Ovary (tissue), 9 donors: ENCODE results near the gene OPCML. TPM values are rescaled to one million over a fixed set of nuclear protein-coding genes. Genes with fewer than 3 reads are reported as not detected.

ENCODE experiments used
- DNase-seq, 5 donors: peaks; one replicate each; pipeline ENCODE4 v3.0.0-alpha.2; 2019 to 2020
- H3K27ac ChIP-seq, 2 donors: fragments of 200-600 bp; one replicate each; pipeline versions ENCODE4 v1.5.1 to v1.8.0; 2019 to 2022
- H3K27me3 ChIP-seq: fragments of 200-600 bp; one replicate; pipeline ENCODE4 v1.8.0; 2022
- H3K36me3 ChIP-seq: fragments of 200-600 bp; sonication (generic); one replicate; pipeline ENCODE4 v1.5.1; 2019
- H3K4me1 ChIP-seq: one replicate; pipeline ENCODE4 v1.8.1; 2013; ENCODE audit warnings: mild to moderate bottlenecking, moderate library complexity; ENCODE audit not compliant: insufficient read depth
- H3K4me3 ChIP-seq: fragments of 200-600 bp; sonication (generic); one replicate; pipeline ENCODE4 v1.5.1; 2017
- H3K9me3 ChIP-seq, 2 donors: fragments of 200-600 bp in 1 of 2; sonication (generic) in 1 of 2; one replicate each; pipeline versions ENCODE4 v1.5.1 to v1.8.1; 2013 to 2019; ENCODE audit warnings: mild to moderate bottlenecking in 1 of 2, moderate library complexity in 1 of 2
- EP300 ChIP-seq: sonication (generic); formaldehyde crosslinking; IDR thresholded peaks from one replicate; pipeline ENCODE4 v1.6.1; 2017; ENCODE audit warnings: antibody characterized with exemption
- POLR2A ChIP-seq: fragments of 450-650 bp; IDR thresholded peaks from one replicate; pipeline ENCODE4 v1.6.1; 2017; ENCODE audit warnings: antibody characterized with exemption, mild to moderate bottlenecking, moderate library complexity
- WGBS, 3 donors: extraction: QIAGEN DNeasy Blood & Tissue Kit in 1 of 3; methylation state at CpG; one replicate each; pipeline versions ENCODE4 v1.1.5 to v1.1.7; 2013 to 2017; 5-methylcytosine and 5-hydroxymethylcytosine counted together
- intact Hi-C, 4 donors: fragments of 100-400 bp; cut with DNase I; formaldehyde crosslinking; loops; one replicate each; pipeline versions ENCODE4 v1.11.0 to v1.15.1; 2022 to 2023
- polyA plus RNA-seq, 2 donors: library from polyadenylated mRNA; stranded (reverse); fragments of 200-250 nt in 1 of 2; fragments of 350-450 nt in 1 of 2; fragmentation: Illumina TruSeq in 1 of 2; extraction: RNeasy Lipid Tissue Mini Kit (QIAGEN cat#74804) in 1 of 2; gene quantifications; one replicate each; pipeline ENCODE4 v1.2.3, GENCODE V29; 2013 to 2014
- total RNA-seq, 7 donors: library from RNA; depleted of rRNA in 2 of 7; stranded (reverse); fragments of >200 nt in 2 of 7; fragmentation: NEBNext Ultra II Directional in 3 of 7; extraction: Animal tissue kit (Norgen Biotek cat#: 25700) in 3 of 7; gene quantifications; one replicate each; pipeline versions ENCODE4 v1.1.0 to v1.2.4, GENCODE V29; 2016 to 2023
- TF ChIP-seq, protein P1 (sequence below), 3 donors: fragments of 450-650 bp in 2 of 3; fragments of 200-600 bp in 1 of 3; IDR thresholded peaks; one replicate each; pipeline versions ENCODE4 v1.5.1 to v1.8.0; 2016 to 2022; ENCODE audit warnings: antibody characterized with exemption in 3 of 3, mild to moderate bottlenecking in 1 of 3
- donor health status: DM: no; HTN: no; CAD: no; lungs with moderate emphysema.
- donor health status: DM: no; HTN: no; CAD: no.
- donor health status: Bipolar disorder and iron deficiency.
- donor health status: DM: yes; HTN: yes; CAD: no.
- donor health status: DM: no; HTN: no; CAD: no.
- donor health status: DM: yes; HTN: yes; CAD: no.

The OPCML gene
- total and polyA plus RNA-seq, 9 donors, result under 0.01 to 2.8 (median 0.32) TPM; not detected in 2

DNA sequence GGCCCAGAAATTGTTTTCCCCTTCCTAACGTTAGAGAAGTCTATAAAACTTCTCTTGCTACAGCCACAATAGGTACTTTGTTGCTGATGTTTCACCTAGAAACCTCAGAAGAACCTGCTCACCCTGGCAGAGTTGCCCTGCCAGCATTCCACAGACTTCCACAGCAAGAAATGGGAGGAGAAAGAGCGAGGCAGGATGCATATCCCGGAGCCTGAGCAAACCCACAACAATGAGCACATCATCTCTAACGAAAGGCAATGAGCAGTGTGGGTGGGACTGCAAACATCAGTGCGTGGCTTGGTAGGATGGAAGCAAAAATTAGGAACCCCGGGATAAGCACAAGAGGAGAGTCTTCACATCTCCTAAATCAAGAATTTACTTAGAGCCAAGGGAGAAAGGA lies 892.3 kb downstream of the OPCML start:
- no peak for DNase-seq
- WGBS, 3 donors, result 70 to 77% (median 70%) methylated on average over 6 of the region's 6 CpGs
- intact Hi-C loops, result no loop called here
- Histone ChIP-seq H3K27ac (no peak overlapping the region), H3K9me3 (no peaks in the 10 kb centered on the region), H3K4me1 (no peaks in the 10 kb centered on the region), H3K27me3 (no peaks in the 10 kb centered on the region), H3K4me3 (no peak overlapping the region), H3K36me3 (no peaks in the 10 kb centered on the region)
- TF ChIP-seq EP300 (no peak), POLR2A (no peak)
- TF ChIP-seq, protein P1, sequence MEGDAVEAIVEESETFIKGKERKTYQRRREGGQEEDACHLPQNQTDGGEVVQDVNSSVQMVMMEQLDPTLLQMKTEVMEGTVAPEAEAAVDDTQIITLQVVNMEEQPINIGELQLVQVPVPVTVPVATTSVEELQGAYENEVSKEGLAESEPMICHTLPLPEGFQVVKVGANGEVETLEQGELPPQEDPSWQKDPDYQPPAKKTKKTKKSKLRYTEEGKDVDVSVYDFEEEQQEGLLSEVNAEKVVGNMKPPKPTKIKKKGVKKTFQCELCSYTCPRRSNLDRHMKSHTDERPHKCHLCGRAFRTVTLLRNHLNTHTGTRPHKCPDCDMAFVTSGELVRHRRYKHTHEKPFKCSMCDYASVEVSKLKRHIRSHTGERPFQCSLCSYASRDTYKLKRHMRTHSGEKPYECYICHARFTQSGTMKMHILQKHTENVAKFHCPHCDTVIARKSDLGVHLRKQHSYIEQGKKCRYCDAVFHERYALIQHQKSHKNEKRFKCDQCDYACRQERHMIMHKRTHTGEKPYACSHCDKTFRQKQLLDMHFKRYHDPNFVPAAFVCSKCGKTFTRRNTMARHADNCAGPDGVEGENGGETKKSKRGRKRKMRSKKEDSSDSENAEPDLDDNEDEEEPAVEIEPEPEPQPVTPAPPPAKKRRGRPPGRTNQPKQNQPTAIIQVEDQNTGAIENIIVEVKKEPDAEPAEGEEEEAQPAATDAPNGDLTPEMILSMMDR (IDR thresholded peaks at IDR 0.05), result no peak

DNA sequence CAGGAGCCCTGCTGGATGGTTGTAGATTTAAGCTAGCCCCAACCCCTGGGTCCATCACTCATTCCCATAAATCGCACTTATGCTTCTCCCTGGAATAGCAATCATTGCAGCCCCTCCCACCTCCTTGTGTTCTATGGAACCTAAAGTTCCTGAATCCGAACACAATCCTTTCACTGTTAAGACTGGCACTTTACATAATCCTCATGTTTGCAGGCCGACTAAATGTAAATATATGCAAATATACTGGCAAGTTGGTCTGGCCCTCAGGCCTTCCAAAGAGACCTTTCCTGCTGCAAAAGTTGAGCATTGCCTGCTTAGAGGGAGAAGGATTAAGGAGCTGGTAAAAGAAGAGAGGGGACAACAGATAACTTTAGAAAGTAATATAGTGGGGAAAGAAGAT lies 892.9 kb downstream of the OPCML start:
- Histone ChIP-seq H3K4me3 (no peak overlapping the region), H3K27ac (no peak overlapping the region), H3K4me1 (no peaks in the 10 kb centered on the region), H3K27me3 (no peaks in the 10 kb centered on the region), H3K36me3 (no peaks in the 10 kb centered on the region), H3K9me3 (no peaks in the 10 kb centered on the region)
- 59 to 62% (median 62%) methylated on average over 3 of the region's 3 CpGs for WGBS, 3 donors
- TF ChIP-seq EP300 (no peak), POLR2A (no peak)
- TF ChIP-seq, protein P1 (IDR thresholded peaks at IDR 0.05), result no peak
- no peak for DNase-seq
- intact Hi-C loops, result no loop called here

DNA sequence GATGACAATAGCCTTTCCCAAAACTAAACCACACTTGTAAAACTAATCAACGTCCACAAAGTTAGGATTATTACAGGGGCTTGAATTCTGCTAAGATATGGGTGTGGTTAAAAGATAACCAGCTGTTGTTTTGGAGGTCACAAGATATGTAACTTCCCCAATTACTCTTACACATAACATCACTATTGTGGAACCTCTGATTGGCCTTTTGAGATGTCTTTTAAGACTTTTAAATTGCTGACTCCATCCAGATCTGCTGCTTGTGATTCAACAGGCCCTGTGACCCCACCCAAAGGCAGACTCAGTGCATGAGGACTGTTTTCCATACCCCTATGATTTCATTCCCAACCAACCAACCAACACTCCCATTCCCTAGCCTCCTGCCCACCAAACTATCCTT lies 893.9 kb downstream of the OPCML start:
- no peaks in the 10 kb centered on the region for H3K36me3 ChIP-seq
- H3K4me3 ChIP-seq, result no peak overlapping the region
- TF ChIP-seq, protein P1 (IDR thresholded peaks at IDR 0.05), result no peak
- TF ChIP-seq POLR2A (no peak), EP300 (no peak)
- 25 to 36% (median 26%) methylated on average over 1 of the region's 1 CpG for WGBS, 3 donors
- H3K27me3 ChIP-seq, result no peaks in the 10 kb centered on the region
- H3K4me1 ChIP-seq, result no peaks in the 10 kb centered on the region
- no peaks in the 10 kb centered on the region for H3K9me3 ChIP-seq
- H3K27ac ChIP-seq, result no peak overlapping the region
- DNase-seq, result no peak
- intact Hi-C loops, result no loop called here

DNA sequence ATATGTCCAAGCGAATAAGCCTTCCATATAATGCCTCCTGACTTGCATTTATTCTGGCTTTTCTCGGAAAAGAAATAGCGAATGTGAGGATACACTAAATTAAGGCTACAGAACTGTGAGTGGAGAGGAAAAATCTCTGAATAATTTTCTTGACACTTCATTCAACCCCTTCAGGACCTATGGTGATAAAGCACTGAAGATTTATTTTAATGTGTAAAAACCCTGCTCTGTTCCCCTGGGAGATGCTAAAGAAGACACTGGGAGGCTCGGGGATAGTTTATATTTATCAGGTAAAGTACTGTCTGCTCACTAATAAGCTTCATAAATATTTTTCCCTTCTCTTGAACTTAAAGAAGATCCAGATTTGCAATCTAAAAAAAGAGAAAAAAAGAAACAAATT lies 895.8 kb downstream of the OPCML start:
- H3K36me3 ChIP-seq, result no peaks in the 10 kb centered on the region
- H3K9me3 ChIP-seq, result no peaks in the 10 kb centered on the region
- H3K27ac ChIP-seq, result no peak overlapping the region
- DNase-seq, result no peak
- intact Hi-C loops, result no loop called here
- no peaks in the 10 kb centered on the region for H3K4me1 ChIP-seq
- H3K27me3 ChIP-seq, result no peaks in the 10 kb centered on the region
- WGBS, 3 donors, result 71 to 74% (median 72%) methylated on average over 4 of the region's 4 CpGs
- H3K4me3 ChIP-seq, result no peak overlapping the region
- TF ChIP-seq EP300 (no peak), POLR2A (no peak)
- TF ChIP-seq, protein P1 (IDR thresholded peaks at IDR 0.05), result no peak
